ENCODE results near the gene ZNF625. TPM values are rescaled to one million over a fixed set of nuclear protein-coding genes. Genes with fewer than 3 reads are reported as not detected.

The ZNF625 gene
- 18.6 and 28.2 TPM in 2 replicates for total RNA-seq (2014; rRNA removed; shearing (Covaris generic))
- polyA plus RNA-seq (2016; fragmentation: Nextera tagmentation; extraction: Ambion mirVana), result 7.4 and 12.9 TPM in 2 replicates
- long read RNA-seq, partial matches to known transcripts, result 0 of 4 reads
- long read RNA-seq, other reads (novel, unspliced or antisense), result 4 of 4 reads

GRCh38 chr19:12156223-12157058 lies at the start of gene ZNF625:
Gene ZNF625 (minus strand): TSS chr19:12156734. CDS start chr19:12156558, 176 bp downstream.
- Histone ChIP-seq H3K4me2 (peak within 1 kb of the TSS; percentile 82), H3K79me2 (replicated peaks; ENCODE audit: insufficient read depth) (peaks cover 47% of the 10 kb centered on the region), H3K27me3 (ENCODE audit: insufficient read depth) (no peaks in the 10 kb centered on the region), H3K27ac (ENCODE audit: low read depth) (peak within 1 kb of the TSS; percentile 98), H3K9me2 (ENCODE audit: insufficient read depth) (no peaks in the 10 kb centered on the region; the same call in 1 of the 2 replicates), H3K4me1 (ENCODE audit: insufficient read depth) (peaks cover 16% of the 10 kb centered on the region), H4K20me1 (replicated peaks; ENCODE audit: insufficient read depth) (peaks cover 16% of the 10 kb centered on the region), H3F3A (replicated peaks; ENCODE audit: low read depth) (no peaks in the 10 kb centered on the region), H2AFZ (peak within 1 kb of the TSS; percentile 93), H3K4me3 (peak within 1 kb of the TSS; percentile 99), H3K36me3 (ENCODE audit: insufficient read depth) (no peaks in the 10 kb centered on the region)
- Mint-ChIP-seq H3K4me1 (peaks cover 10% of the 10 kb centered on the region), H3K4me3 (peak within 1 kb of the TSS; percentile 77), H3K36me3 (ENCODE audit: low read depth) (peaks cover 33% of the 10 kb centered on the region), H3K27ac (peak within 1 kb of the TSS; percentile 98), H3K27me3 (ENCODE audit: insufficient read depth, low read depth, poor library complexity) (peaks cover 8% of the 10 kb centered on the region), H3K9me3 (peaks cover 3% of the 10 kb centered on the region; the same call in 1 of the 3 replicates)
- ATAC-seq, result peak; percentile 97
- peak; percentile 99 for DNase-seq (ENCODE audit: low spot score)
- no peak for TF ChIP-seq ZNF331 (CRISPR knock-in tag; IDR thresholded peaks at IDR 0.05; ENCODE audit: low read depth)
- TF ChIP-seq EZH2phosphoT487 (IDR thresholded peaks at IDR 0.05; ENCODE audit: unreplicated experiment), result no peak
- peak; percentile 14 for TF ChIP-seq REST (IDR thresholded peaks at IDR 0.05; ENCODE audit: unreplicated experiment)
- peak; percentile 97 for TF ChIP-seq POLR2AphosphoS5 (IDR thresholded peaks at IDR 0.05; ENCODE audit: low read depth)

- Mint-ChIP-seq H3K4me3 (no peak overlapping the region), H3K9me3 (peaks cover 95% of the 10 kb centered on the region), H3K4me1 (no peaks in the 10 kb centered on the region), H3K27ac (no peak overlapping the region), H3K27me3 (ENCODE audit: insufficient read depth, low read depth, poor library complexity) (peaks cover 2% of the 10 kb centered on the region), H3K36me3 (ENCODE audit: low read depth) (peaks cover 63% of the 10 kb centered on the region)
- H3K27ac ChIP-seq (ENCODE audit: low read depth), result no peak overlapping the region
- no peaks in the 10 kb centered on the region for H3K27me3 ChIP-seq (ENCODE audit: insufficient read depth)
- H4K20me1 ChIP-seq (replicated peaks; ENCODE audit: insufficient read depth), result peaks cover 3% of the 10 kb centered on the region; the same call in 1 of the 2 replicates
- H3K79me2 ChIP-seq (replicated peaks; ENCODE audit: insufficient read depth), result peaks cover 13% of the 10 kb centered on the region
- ATAC-seq, result no peak
- H3K9me2 ChIP-seq (ENCODE audit: insufficient read depth), result no peaks in the 10 kb centered on the region
- H3F3A ChIP-seq (replicated peaks; ENCODE audit: low read depth), result no peaks in the 10 kb centered on the region
- H2AFZ ChIP-seq, result no peak overlapping the region
- H3K4me3 ChIP-seq, result no peak overlapping the region
- H3K36me3 ChIP-seq (ENCODE audit: insufficient read depth), result peaks cover 26% of the 10 kb centered on the region; the same call in 1 of the 2 replicates
- DNase-seq (ENCODE audit: low spot score), result no peak
- H3K4me2 ChIP-seq, result no peak overlapping the region
- no peaks in the 10 kb centered on the region for H3K4me1 ChIP-seq (ENCODE audit: insufficient read depth)
- TF ChIP-seq JUNB (IDR thresholded peaks at IDR 0.05; ENCODE audit: unreplicated experiment), result no peak
- TF ChIP-seq ZNF462 (CRISPR knock-in tag; IDR thresholded peaks at IDR 0.05), result no peak
- no peak for TF ChIP-seq STAT1 (IDR thresholded peaks at IDR 0.05; ENCODE audit: unreplicated experiment)
- no peak for TF ChIP-seq ZNF114 (CRISPR knock-in tag; IDR thresholded peaks at IDR 0.05)
- TF ChIP-seq NANOG (IDR thresholded peaks at IDR 0.05; ENCODE audit: borderline replicate concordance), result no peak
- TF ChIP-seq ETS1 (IDR thresholded peaks at IDR 0.05), result no peak
Observed at GRCh38 chr19:12205296-12205695, 48.8 kb upstream of the ZNF625 start.
